AG04450 (cell line): ENCODE results near the gene HOXC13. TPM values are rescaled to one million over a fixed set of nuclear protein-coding genes. Genes with fewer than 3 reads are reported as not detected.

ENCODE experiments used
- CTCF ChIA-PET: fragments of 300-600, 350-600 bp; formaldehyde crosslinking; extraction: SDS; loops from one replicate; lab custom pipeline; 2022; ENCODE audit warnings: antibody characterized with exemption, inconsistent platforms; lab: Charles Lee
- POLR2A ChIA-PET: fragments of 350-600 bp; formaldehyde crosslinking; extraction: SDS; loops from one replicate; lab custom pipeline; 2021; ENCODE audit warnings: antibody characterized with exemption, inconsistent platforms; lab: Yijun Ruan, JAX
- DNase-seq: peaks from one replicate; pipeline ENCODE4 v3.0.0-alpha.2; 2011; ENCODE audit warnings: low read depth, low spot score
- H3K27ac ChIP-seq: one replicate; pipeline ENCODE4 v1.5.1; 2012; ENCODE audit warnings: low read depth, low read length, control low read depth
- H3K27me3 ChIP-seq: one replicate; pipeline ENCODE4 v1.6.0; 2012; ENCODE audit warnings: low read length; ENCODE audit not compliant: control insufficient read depth, insufficient read depth
- H3K4me3 ChIP-seq: 2 replicates; pipeline ENCODE4 v1.5.1; 2011; ENCODE audit warnings: mild to moderate bottlenecking, low read depth, low read length, control low read depth
- H3K9me3 ChIP-seq: 2 replicates; pipeline ENCODE4 v1.5.1; 2012; ENCODE audit warnings: low read length; ENCODE audit not compliant: control insufficient read depth, insufficient read depth
- polyA minus RNA-seq: library from RNA; depleted of rRNA, polyadenylated mRNA; stranded (reverse); fragments of >200 nt; gene quantifications from 2 replicates; pipeline ENCODE4 v1.2.3, GENCODE V29; 2011; rRNA and poly(A)+ RNA removed
- polyA plus RNA-seq: library from polyadenylated mRNA; depleted of rRNA; stranded (reverse); fragments of >200 nt; gene quantifications from 2 replicates; pipeline ENCODE4 v1.2.3, GENCODE V29; 2011; rRNA removed
- TF ChIP-seq, protein P1 (sequence below): IDR thresholded peaks from 2 replicates; pipeline ENCODE4 v1.5.1; 2011; ENCODE audit warnings: low read depth, low read length, control low read depth, inconsistent platforms

The HOXC13 gene, protein sequence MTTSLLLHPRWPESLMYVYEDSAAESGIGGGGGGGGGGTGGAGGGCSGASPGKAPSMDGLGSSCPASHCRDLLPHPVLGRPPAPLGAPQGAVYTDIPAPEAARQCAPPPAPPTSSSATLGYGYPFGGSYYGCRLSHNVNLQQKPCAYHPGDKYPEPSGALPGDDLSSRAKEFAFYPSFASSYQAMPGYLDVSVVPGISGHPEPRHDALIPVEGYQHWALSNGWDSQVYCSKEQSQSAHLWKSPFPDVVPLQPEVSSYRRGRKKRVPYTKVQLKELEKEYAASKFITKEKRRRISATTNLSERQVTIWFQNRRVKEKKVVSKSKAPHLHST
- polyA plus RNA-seq, result not detected in 2 replicates
- polyA minus RNA-seq, result not detected in 2 replicates

DNA sequence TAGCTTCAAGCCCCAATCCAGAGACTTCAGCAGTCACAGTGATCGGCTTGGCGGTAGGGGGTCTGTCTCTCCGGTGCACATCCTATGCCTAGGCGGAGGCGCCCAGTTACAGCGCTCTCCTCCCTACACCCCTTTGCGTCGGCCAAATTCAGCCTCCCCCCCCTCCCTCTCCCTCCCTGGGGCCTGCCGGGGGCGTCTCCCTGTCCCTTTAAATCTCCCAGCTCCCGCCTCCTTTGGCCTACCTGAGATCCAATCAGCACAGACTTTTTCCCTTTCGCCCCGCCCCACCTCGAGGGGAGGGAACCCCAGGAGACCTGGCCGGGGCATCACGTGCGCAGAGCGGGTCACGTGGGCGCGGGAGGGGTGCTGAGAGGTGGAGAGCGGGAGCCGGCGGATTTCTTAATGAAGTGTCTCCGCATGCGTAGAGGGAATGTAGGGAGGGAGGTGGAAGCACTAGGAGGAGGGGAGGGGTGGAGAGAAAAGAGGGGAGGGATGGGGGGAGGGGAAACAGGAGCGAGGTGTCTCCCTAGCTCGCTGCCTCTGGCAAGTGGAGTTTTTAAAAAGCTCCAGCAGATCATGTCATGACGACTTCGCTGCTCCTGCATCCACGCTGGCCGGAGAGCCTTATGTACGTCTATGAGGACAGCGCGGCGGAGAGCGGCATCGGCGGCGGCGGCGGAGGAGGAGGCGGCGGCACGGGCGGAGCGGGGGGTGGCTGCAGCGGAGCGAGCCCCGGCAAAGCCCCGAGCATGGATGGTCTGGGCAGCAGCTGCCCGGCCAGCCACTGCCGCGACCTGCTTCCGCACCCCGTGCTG is at the start of gene HOXC13:
TSS of gene HOXC13 (plus strand) at position 506 of the 815 bp plus-strand sequence. CDS start at position 582, 76 bp downstream.
- TF ChIP-seq, protein P1, sequence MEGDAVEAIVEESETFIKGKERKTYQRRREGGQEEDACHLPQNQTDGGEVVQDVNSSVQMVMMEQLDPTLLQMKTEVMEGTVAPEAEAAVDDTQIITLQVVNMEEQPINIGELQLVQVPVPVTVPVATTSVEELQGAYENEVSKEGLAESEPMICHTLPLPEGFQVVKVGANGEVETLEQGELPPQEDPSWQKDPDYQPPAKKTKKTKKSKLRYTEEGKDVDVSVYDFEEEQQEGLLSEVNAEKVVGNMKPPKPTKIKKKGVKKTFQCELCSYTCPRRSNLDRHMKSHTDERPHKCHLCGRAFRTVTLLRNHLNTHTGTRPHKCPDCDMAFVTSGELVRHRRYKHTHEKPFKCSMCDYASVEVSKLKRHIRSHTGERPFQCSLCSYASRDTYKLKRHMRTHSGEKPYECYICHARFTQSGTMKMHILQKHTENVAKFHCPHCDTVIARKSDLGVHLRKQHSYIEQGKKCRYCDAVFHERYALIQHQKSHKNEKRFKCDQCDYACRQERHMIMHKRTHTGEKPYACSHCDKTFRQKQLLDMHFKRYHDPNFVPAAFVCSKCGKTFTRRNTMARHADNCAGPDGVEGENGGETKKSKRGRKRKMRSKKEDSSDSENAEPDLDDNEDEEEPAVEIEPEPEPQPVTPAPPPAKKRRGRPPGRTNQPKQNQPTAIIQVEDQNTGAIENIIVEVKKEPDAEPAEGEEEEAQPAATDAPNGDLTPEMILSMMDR, result no peak
- ChIA-PET POLR2A (no interaction called here), CTCF (no interaction called here)
- H3K4me3 ChIP-seq, result no peak within 1 kb of the TSS
- peaks cover 93% of the 10 kb centered on the region for H3K27me3 ChIP-seq
- H3K27ac ChIP-seq, result no peak within 1 kb of the TSS
- DNase-seq, result no peak
- H3K9me3 ChIP-seq, result peaks cover 15% of the 10 kb centered on the region; the same call in 1 of the 2 replicates

GRCh38 chr12:53890081-53890480 is 48.5 kb upstream of the HOXC13 start:
- ChIA-PET CTCF (no interaction called here), POLR2A (no interaction called here)
- Histone ChIP-seq H3K4me3 (no peak overlapping the region), H3K27me3 (peaks cover 2% of the 10 kb centered on the region), H3K9me3 (no peaks in the 10 kb centered on the region), H3K27ac (no peak overlapping the region)
- TF ChIP-seq, protein P1, result no peak
- no peak for DNase-seq

GRCh38 chr12:53892762-53893395 is 45.8 kb upstream of the HOXC13 start:
- no peaks in the 10 kb centered on the region for H3K9me3 ChIP-seq
- TF ChIP-seq, protein P1, result no peak
- H3K27me3 ChIP-seq, result peaks cover 2% of the 10 kb centered on the region
- ChIA-PET CTCF (no interaction called here), POLR2A (no interaction called here)
- no peak for DNase-seq
- H3K27ac ChIP-seq, result no peak overlapping the region
- no peak overlapping the region for H3K4me3 ChIP-seq

DNA sequence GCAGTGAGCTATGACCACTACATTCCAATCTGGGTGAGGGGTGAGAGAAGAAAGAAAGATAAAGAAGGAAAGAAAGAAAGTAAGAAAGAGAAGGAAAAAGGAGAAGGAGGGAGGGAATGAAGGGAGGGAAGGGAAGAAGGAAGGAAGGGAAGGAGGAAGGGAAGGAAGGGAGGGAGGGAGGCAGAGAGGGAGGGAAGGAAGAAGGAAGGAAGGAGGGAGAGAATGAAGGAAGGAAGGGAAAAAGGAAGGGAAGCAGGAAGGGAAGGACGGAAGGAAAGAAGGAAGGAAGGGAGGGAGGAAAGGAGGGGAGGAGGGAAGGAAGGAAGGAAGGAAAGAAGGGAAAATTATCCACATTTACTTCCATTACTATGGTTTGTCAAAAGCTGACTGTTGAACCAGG is 39.4 kb upstream of the HOXC13 start:
- ChIA-PET CTCF (no interaction called here), POLR2A (no interaction called here)
- no peak overlapping the region for H3K27ac ChIP-seq
- no peak overlapping the region for H3K4me3 ChIP-seq
- H3K9me3 ChIP-seq, result no peaks in the 10 kb centered on the region
- peaks cover 4% of the 10 kb centered on the region for H3K27me3 ChIP-seq
- TF ChIP-seq, protein P1, result no peak
- DNase-seq, result no peak
